HCT116 (cell line): ENCODE results near the gene MAGEA9.

ENCODE experiments used
- CTCF ChIP-seq, 3 experiments: fragments of 200-600 bp in 1 of 3; sonication (generic) in 1 of 3; IDR thresholded peaks in 2 of 3; conservative IDR thresholded peaks in 1 of 3; 2 replicates each; pipeline ENCODE4 v1.5.1; 2012 to 2017; ENCODE audit warnings: low read depth in 2 of 3, low read length in 2 of 3, antibody characterized with exemption in 1 of 3, borderline replicate concordance in 1 of 3, control low read depth in 1 of 3, mild to moderate bottlenecking in 1 of 3, mixed read lengths in 1 of 3, mixed run types in 1 of 3, moderate library complexity in 1 of 3; ENCODE audit not compliant: insufficient read depth in 1 of 3
- MAX ChIP-seq: IDR thresholded peaks from 2 replicates; pipeline ENCODE4 v1.6.1; 2012
- POLR2A ChIP-seq: IDR thresholded peaks from 2 replicates; pipeline ENCODE4 v1.7.0; 2011; ENCODE audit warnings: borderline replicate concordance; ENCODE audit not compliant: insufficient read depth, insufficient read length; ENCODE audit errors: extremely low read depth
- SIN3A ChIP-seq: IDR thresholded peaks from 2 replicates; pipeline ENCODE4 v1.6.1; 2012; ENCODE audit warnings: low read depth
- TCF7L2 ChIP-seq: IDR thresholded peaks from 2 replicates; pipeline ENCODE4 v1.7.0; 2011; ENCODE audit warnings: borderline replicate concordance, inconsistent platforms; ENCODE audit not compliant: insufficient read depth, insufficient read length; ENCODE audit errors: extremely low read depth

GRCh38 chrX:149804102-149804501 lies 22.4 kb downstream of the MAGEA9 start:
- TF ChIP-seq SIN3A (no peak), CTCF (IDR thresholded peaks at IDR 0.05 in 2 of 3, conservative IDR thresholded peaks at IDR 0.05 in 1 of 3; ENCODE audit: borderline replicate concordance in 1 of 3, insufficient read depth in 1 of 3, low read depth in 2 of 3, low read length in 2 of 3) (no peak), TCF7L2 (no peak), MAX (no peak), POLR2A (no peak)
